Ectodermal cell (in vitro differentiated cells): Measurements from ENCODE around the gene CEBPZ.
A peak's percentile ranks its signal among the peaks of the same experiment; 100 is the strongest.
"Not testable (repeated sequence)": the region's sequence is repeated elsewhere in the genome, so short reads cannot be mapped to it uniquely, and the experiment has no call there.

Source experiments
- H3K27ac ChIP-seq: 2 replicates; pipeline ENCODE4 v1.7.0; 2013; ENCODE audit warnings: mild to moderate bottlenecking, low read depth, low read length; ENCODE audit not compliant: insufficient read depth, poor library complexity, severe bottlenecking
- H3K27me3 ChIP-seq: 2 replicates; pipeline ENCODE4 v1.7.0; 2013; ENCODE audit warnings: mild to moderate bottlenecking, low read length; ENCODE audit not compliant: insufficient read depth, control insufficient read depth, poor library complexity, severe bottlenecking
- H3K36me3 ChIP-seq: one replicate; pipeline ENCODE4 v1.7.0; 2013; ENCODE audit warnings: low read length; ENCODE audit not compliant: control insufficient read depth, insufficient read depth
- H3K4me1 ChIP-seq: one replicate; pipeline ENCODE4 v1.7.0; 2013; ENCODE audit warnings: low read length; ENCODE audit not compliant: control insufficient read depth, insufficient read depth
- H3K4me3 ChIP-seq: 2 replicates; pipeline ENCODE4 v1.7.0; 2013; ENCODE audit warnings: low read depth, low read length, control low read depth; ENCODE audit not compliant: insufficient read depth
- H3K9me3 ChIP-seq: 2 replicates; pipeline ENCODE4 v1.7.0; 2013; ENCODE audit warnings: mild to moderate bottlenecking, low read length, moderate library complexity; ENCODE audit not compliant: control insufficient read depth
- WGBS, 2 experiments: methylation state at CpG; one replicate each; pipeline ENCODE4 v1.1.7; 2013; ENCODE audit warnings: missing lambda C conversion rate in 2 of 2; 5-methylcytosine and 5-hydroxymethylcytosine counted together

The CEBPZ gene

GRCh38 chr2:37201208-37201607, 30.2 kb downstream of the CEBPZ start:
- Histone ChIP-seq H3K36me3 (peaks cover 26% of the 10 kb centered on the region), H3K27me3 (no peaks in the 10 kb centered on the region), H3K4me1 (no peaks in the 10 kb centered on the region), H3K27ac (no peak overlapping the region), H3K9me3 (peaks cover 5% of the 10 kb centered on the region), H3K4me3 (no peak overlapping the region)
- 100% methylated on average over 1 of the region's 1 CpG for WGBS, 2 experiments

- Histone ChIP-seq H3K9me3 (peaks cover 2% of the 10 kb centered on the region), H3K4me3 (no peak overlapping the region), H3K27me3 (no peaks in the 10 kb centered on the region), H3K4me1 (no peaks in the 10 kb centered on the region), H3K36me3 (peaks cover 13% of the 10 kb centered on the region), H3K27ac (no peak overlapping the region)
- 77 to 83% methylated on average over 8 of the region's 8 CpGs for WGBS, 2 experiments
Observed at GRCh38 chr2:37198681-37199065, 32.7 kb downstream of the CEBPZ start.

GRCh38 chr2:37196320-37197195, 34.8 kb downstream of the CEBPZ start, which contains the start of gene CEBPZOS:
CEBPZOS (plus strand) TSS chr2:37196496; CDS start chr2:37199705, 3,209 bp downstream.
- Histone ChIP-seq H3K27ac (no peak within 1 kb of the TSS), H3K27me3 (no peaks in the 10 kb centered on the region), H3K36me3 (no peaks in the 10 kb centered on the region), H3K9me3 (no peaks in the 10 kb centered on the region), H3K4me1 (peaks cover 3% of the 10 kb centered on the region), H3K4me3 (peak within 1 kb of the TSS; percentile 51)
- 63 to 65% methylated on average over 72 of the region's 72 CpGs for WGBS, 2 experiments

- not testable (repeated sequence) for H3K27ac ChIP-seq
- 93 to 94% methylated on average over 20 of the region's 20 CpGs for WGBS, 2 experiments
Observed at GRCh38 chr2:37195862-37196319, 35.5 kb downstream of the CEBPZ start.

GRCh38 chr2:37192551-37192950, 38.8 kb downstream of the CEBPZ start:
- Histone ChIP-seq H3K9me3 (no peaks in the 10 kb centered on the region), H3K4me1 (peaks cover 4% of the 10 kb centered on the region), H3K36me3 (no peaks in the 10 kb centered on the region), H3K27ac (no peak overlapping the region), H3K4me3 (no peak overlapping the region), H3K27me3 (peaks cover 4% of the 10 kb centered on the region)
- 50% methylated on average over 1 of the region's 1 CpG for WGBS, 2 experiments

More at GRCh38 chr2:37195862-37196319, 35.5 kb downstream of the CEBPZ start:
- H3K4me3 ChIP-seq, result peak overlapping the region; percentile 51
- not testable (repeated sequence) for H3K9me3 ChIP-seq, H3K4me1 ChIP-seq, H3K27me3 ChIP-seq, H3K36me3 ChIP-seq

GRCh38 chr2:37191747-37192146, 39.6 kb downstream of the CEBPZ start:
- Histone ChIP-seq H3K9me3 (no peaks in the 10 kb centered on the region), H3K4me3 (no peak overlapping the region), H3K27ac (no peak overlapping the region), H3K36me3 (no peaks in the 10 kb centered on the region), H3K27me3 (peaks cover 4% of the 10 kb centered on the region), H3K4me1 (peaks cover 4% of the 10 kb centered on the region)
- 73 to 75% methylated on average over 6 of the region's 6 CpGs for WGBS, 2 experiments

GRCh38 chr2:37191253-37191652, 40.1 kb downstream of the CEBPZ start:
- H3K27ac ChIP-seq, result no peak overlapping the region
- 59 to 65% methylated on average over 4 of the region's 4 CpGs for WGBS, 2 experiments
- H3K9me3 ChIP-seq, result no peaks in the 10 kb centered on the region
- no peaks in the 10 kb centered on the region for H3K36me3 ChIP-seq
- peaks cover 4% of the 10 kb centered on the region for H3K4me1 ChIP-seq
- no peak overlapping the region for H3K4me3 ChIP-seq
- peaks cover 4% of the 10 kb centered on the region for H3K27me3 ChIP-seq

- Histone ChIP-seq H3K27ac (no peak overlapping the region), H3K4me1 (peaks cover 4% of the 10 kb centered on the region), H3K4me3 (no peak overlapping the region), H3K27me3 (peaks cover 4% of the 10 kb centered on the region), H3K9me3 (no peaks in the 10 kb centered on the region), H3K36me3 (no peaks in the 10 kb centered on the region)
- WGBS, 2 experiments, result 90 to 92% methylated on average over 4 of the region's 4 CpGs
Observed at GRCh38 chr2:37190290-37190689, 41.1 kb downstream of the CEBPZ start.

GRCh38 chr2:37189452-37190153, 41.8 kb downstream of the CEBPZ start:
- 69 to 78% methylated on average over 6 of the region's 6 CpGs for whole genome bisulfite sequencing, 2 experiments

GRCh38 chr2:37188570-37188969, 42.8 kb downstream of the CEBPZ start, which contains the start of gene SULT6B1:
SULT6B1 (minus strand) TSS chr2:37188670; CDS start chr2:37188640, 30 bp downstream.
- no peak within 1 kb of the TSS for H3K27ac ChIP-seq
- WGBS, 2 experiments, result 90 to 100% methylated on average over 1 to 2 of the region's 2 CpGs

More at GRCh38 chr2:37189452-37190153, 41.8 kb downstream of the CEBPZ start:
- Histone ChIP-seq H3K9me3 (no peaks in the 10 kb centered on the region), H3K36me3 (no peaks in the 10 kb centered on the region), H3K4me3 (no peak overlapping the region), H3K27me3 (peaks cover 4% of the 10 kb centered on the region), H3K27ac (no peak overlapping the region), H3K4me1 (peaks cover 4% of the 10 kb centered on the region)

More at GRCh38 chr2:37188570-37188969, 42.8 kb downstream of the CEBPZ start, which contains the start of gene SULT6B1:
- no peak within 1 kb of the TSS for H3K4me3 ChIP-seq
- H3K27me3 ChIP-seq, result peaks cover 4% of the 10 kb centered on the region
- no peaks in the 10 kb centered on the region for H3K9me3 ChIP-seq
- H3K4me1 ChIP-seq, result peaks cover 4% of the 10 kb centered on the region
- no peaks in the 10 kb centered on the region for H3K36me3 ChIP-seq
